IMR-90 (cell line): ENCODE measurements around the gene AKIP1. TPM values are rescaled to one million over a fixed set of nuclear protein-coding genes. Genes with fewer than 3 reads are reported as not detected.

Experiments
- ATAC-seq: fragments of 200-7000 bp; cut with Tn5 transposase; 2 replicates; pipeline ENCODE4 v1.9.1; 2020; ENCODE audit warnings: low read depth, mild to moderate bottlenecking, moderate library complexity
- BruUV-seq: library from RNA; stranded (reverse); fragments of 400-500 nt; replicated peaks from 2 replicates; lab custom pipeline; 2021; lab: Mats Ljungman, UMichigan
- CTCF ChIA-PET: fragments of 300-600 bp; formaldehyde crosslinking; extraction: SDS; loops from one replicate; lab custom pipeline; 2021; ENCODE audit warnings: antibody characterized with exemption; lab: Yijun Ruan, JAX
- POLR2A ChIA-PET: fragments of 300-600 bp; sonication (Branson Sonifier 250); formaldehyde crosslinking; loops from one replicate; lab custom pipeline; 2022; ENCODE audit warnings: antibody characterized with exemption; ENCODE audit not compliant: unreplicated experiment; lab: Charles Lee
- DNase-seq: peaks from one replicate; pipeline ENCODE4 v3.0.0; 2013
- H2AFZ ChIP-seq: replicated peaks from 2 replicates; pipeline ENCODE3; 2013; ENCODE audit warnings: low read length, mild to moderate bottlenecking; ENCODE audit not compliant: poor library complexity
- H2AK5ac ChIP-seq: 2 replicates; pipeline ENCODE4 v1.6.1; 2013; ENCODE audit warnings: low read depth, low read length, inconsistent platforms
- H2AK9ac ChIP-seq: replicated peaks from 2 replicates; pipeline ENCODE3; 2013; ENCODE audit warnings: mild to moderate bottlenecking, low read depth, low read length, moderate library complexity; ENCODE audit not compliant: poor library complexity
- H2BK120ac ChIP-seq: 2 replicates; pipeline ENCODE4 v1.6.1; 2013; ENCODE audit warnings: low read depth, low read length, inconsistent platforms
- H2BK15ac ChIP-seq: 3 replicates; pipeline ENCODE4 v1.6.1; 2013; ENCODE audit warnings: low read depth, low read length, inconsistent platforms
- H2BK20ac ChIP-seq: 2 replicates; pipeline ENCODE4 v1.6.1; 2013; ENCODE audit warnings: low read depth, mild to moderate bottlenecking, inconsistent platforms, low read length, moderate library complexity
- H2BK5ac ChIP-seq: 2 replicates; pipeline ENCODE4 v1.6.1; 2013; ENCODE audit warnings: mild to moderate bottlenecking, low read depth, low read length, inconsistent platforms; ENCODE audit not compliant: poor library complexity, severe bottlenecking
- H3K14ac ChIP-seq: replicated peaks from 2 replicates; pipeline ENCODE4 v1.6.1; 2013; ENCODE audit warnings: low read depth, low read length, inconsistent platforms
- H3K18ac ChIP-seq: 2 replicates; pipeline ENCODE4 v1.6.1; 2013; ENCODE audit warnings: low read depth, low read length, control low read depth
- H3K23ac ChIP-seq: 2 replicates; pipeline ENCODE4 v1.6.1; 2013; ENCODE audit warnings: low read depth, low read length, inconsistent platforms
- H3K27ac ChIP-seq: 2 replicates; pipeline ENCODE4 v1.5.1; 2013; ENCODE audit warnings: mild to moderate bottlenecking, control low read depth, low read length; ENCODE audit not compliant: insufficient read depth
- H3K27me3 ChIP-seq: 2 replicates; pipeline ENCODE4 v1.6.1; 2013; ENCODE audit warnings: low read length; ENCODE audit not compliant: control insufficient read depth, insufficient read depth
- H3K36me3 ChIP-seq: 2 replicates; pipeline ENCODE4 v1.6.1; 2013; ENCODE audit warnings: low read length, mixed read lengths; ENCODE audit not compliant: control insufficient read depth, insufficient read depth
- H3K4ac ChIP-seq: 2 replicates; pipeline ENCODE4 v1.6.1; 2013; ENCODE audit warnings: low read depth, low read length, inconsistent platforms
- H3K4me1 ChIP-seq: 2 replicates; pipeline ENCODE4 v1.6.1; 2013; ENCODE audit warnings: low read length, mixed read lengths; ENCODE audit not compliant: control insufficient read depth, insufficient read depth
- H3K4me2 ChIP-seq: 2 replicates; pipeline ENCODE4 v1.6.1; 2013; ENCODE audit warnings: low read depth, mild to moderate bottlenecking, control low read depth, low read length, moderate library complexity
- H3K4me3 ChIP-seq: 2 replicates; pipeline ENCODE4 v1.5.1; 2013; ENCODE audit warnings: low read depth, mild to moderate bottlenecking, control low read depth, low read length, moderate library complexity; ENCODE audit not compliant: insufficient read depth
- H3K56ac ChIP-seq: 2 replicates; pipeline ENCODE4 v1.6.1; 2013; ENCODE audit warnings: low read length, inconsistent platforms; ENCODE audit not compliant: insufficient read depth; ENCODE audit errors: extremely low read depth
- H3K79me1 ChIP-seq, 2 experiments: 2 replicates each; pipeline ENCODE4 v1.6.1; 2013; ENCODE audit warnings: low read length in 2 of 2, inconsistent platforms in 1 of 2, low read depth in 1 of 2
- H3K9ac ChIP-seq: 2 replicates; pipeline ENCODE4 v1.6.1; 2013; ENCODE audit warnings: low read depth, low read length, control low read depth
- H3K9me1 ChIP-seq: 2 replicates; pipeline ENCODE4 v1.6.1; 2013; ENCODE audit warnings: low read length, inconsistent platforms; ENCODE audit not compliant: insufficient read depth
- H3K9me3 ChIP-seq: 2 replicates; pipeline ENCODE4 v1.6.1; 2013; ENCODE audit warnings: low read length; ENCODE audit not compliant: control insufficient read depth, insufficient read depth
- H4K20me1 ChIP-seq: 2 replicates; pipeline ENCODE4 v1.6.1; 2013; ENCODE audit warnings: low read length, inconsistent platforms; ENCODE audit not compliant: insufficient read depth
- H4K5ac ChIP-seq: 2 replicates; pipeline ENCODE4 v1.6.1; 2013; ENCODE audit warnings: mild to moderate bottlenecking, low read depth, low read length, control low read depth
- H4K8ac ChIP-seq, 2 experiments: 2 replicates each; pipeline ENCODE4 v1.6.1; 2013; ENCODE audit warnings: low read depth in 2 of 2, low read length in 2 of 2, control low read depth in 1 of 2, inconsistent platforms in 1 of 2
- H4K91ac ChIP-seq: 2 replicates; pipeline ENCODE4 v1.6.1; 2013; ENCODE audit warnings: low read depth, low read length, inconsistent platforms; ENCODE audit not compliant: insufficient read depth
- BHLHE40 ChIP-seq: fragments of 150-350 bp; IDR thresholded peaks from 2 replicates; pipeline ENCODE4 v1.6.1; 2016; ENCODE audit warnings: mild to moderate bottlenecking, low read depth, low read length
- CEBPB ChIP-seq: IDR thresholded peaks from 2 replicates; pipeline ENCODE4 v1.6.1; 2012; ENCODE audit warnings: low read depth, low read length, improper control_type of control experiment
- CHD1 ChIP-seq: IDR thresholded peaks from 2 replicates; pipeline ENCODE4 v1.6.1; 2012; ENCODE audit warnings: low read depth, low read length, improper control_type of control experiment
- FOS ChIP-seq: fragments of 150-350 bp; IDR thresholded peaks from 2 replicates; pipeline ENCODE4 v1.6.1; 2016; ENCODE audit warnings: low read depth, low read length
- MAFK ChIP-seq: IDR thresholded peaks from 2 replicates; pipeline ENCODE4 v1.6.1; 2012; ENCODE audit warnings: low read depth, low read length, improper control_type of control experiment
- MAZ ChIP-seq: IDR thresholded peaks from 2 replicates; pipeline ENCODE4 v1.6.1; 2012; ENCODE audit warnings: low read depth, mild to moderate bottlenecking, low read length, improper control_type of control experiment, moderate library complexity, borderline replicate concordance
- NFE2L2 ChIP-seq: fragments of 150-350 bp; IDR thresholded peaks from 2 replicates; pipeline ENCODE4 v1.6.1; 2016; ENCODE audit warnings: low read depth, mild to moderate bottlenecking, low read length
- POLR2A ChIP-seq: IDR thresholded peaks from 2 replicates; pipeline ENCODE4 v1.6.1; 2012; ENCODE audit warnings: mild to moderate bottlenecking, low read depth, low read length
- RCOR1 ChIP-seq: IDR thresholded peaks from 2 replicates; pipeline ENCODE4 v1.6.1; 2012; ENCODE audit warnings: mild to moderate bottlenecking, low read length, improper control_type of control experiment; ENCODE audit not compliant: insufficient replicate concordance
- RFX5 ChIP-seq: IDR thresholded peaks from 2 replicates; pipeline ENCODE4 v1.8.0; 2012; ENCODE audit warnings: low read depth, mild to moderate bottlenecking, low read length, moderate library complexity
- SMC3 ChIP-seq: fragments of 150-350 bp; IDR thresholded peaks from 2 replicates; pipeline ENCODE4 v1.6.1; 2016; ENCODE audit warnings: low read depth, mild to moderate bottlenecking, antibody characterized with exemption, low read length, moderate library complexity
- WGBS, 2 experiments: methylation state at CpG; one replicate each; pipeline versions ENCODE4 v1.1.5 to v1.1.7; 2013; ENCODE audit warnings: missing lambda C conversion rate in 2 of 2; ENCODE audit not compliant: insufficient read length in 1 of 2; ENCODE audit errors: extremely low coverage in 2 of 2; 5-methylcytosine and 5-hydroxymethylcytosine counted together
- dilution Hi-C: fragments of 300-500 bp; cut with HindIII; formaldehyde crosslinking; loops from one replicate; pipeline ENCODE4 v1.14.3; 2018; ENCODE audit warnings: low sequenced_read_pairs; ENCODE audit not compliant: unreplicated experiment
- in situ Hi-C: fragments of 300-500 bp; cut with MboI; formaldehyde crosslinking; loops from 3 replicates; pipeline ENCODE4 v1.14.3; 2019; ENCODE audit warnings: low sequenced_read_pairs, inconsistent platforms, mixed read lengths
- intact Hi-C: fragments of 100-400 bp; cut with micrococcal nuclease; formaldehyde crosslinking; loops from 2 replicates; pipeline ENCODE4 v1.10.0; 2022
- polyA plus RNA-seq, 3 experiments: library from polyadenylated mRNA; depleted of rRNA; stranded (reverse); fragments of >200 nt; gene quantifications; 2 replicates each; pipeline ENCODE4 v1.2.3, GENCODE V29; 2012; ENCODE audit warnings: low replicate concordance in 1 of 3
- total RNA-seq: library from RNA; depleted of rRNA; stranded (reverse); fragments of >200 nt; gene quantifications from 2 replicates; pipeline ENCODE4 v1.2.3, GENCODE V29; 2012
- TF ChIP-seq, protein P1 (sequence below): fragments of 150-350 bp; IDR thresholded peaks from 2 replicates; pipeline ENCODE4 v1.6.1; 2016; ENCODE audit warnings: low read depth, mild to moderate bottlenecking, low read length, moderate library complexity, borderline replicate concordance
- TF ChIP-seq, protein P2 (sequence below): fragments of 150-350 bp; IDR thresholded peaks from 2 replicates; pipeline ENCODE4 v1.6.1; 2017; ENCODE audit warnings: mild to moderate bottlenecking, antibody characterized with exemption, low read length, low read depth
- TF ChIP-seq, protein P3 (sequence below): conservative IDR thresholded peaks from 2 replicates; pipeline ENCODE4 v1.5.1; 2012; ENCODE audit warnings: mild to moderate bottlenecking, low read depth, low read length, improper control_type of control experiment

AKIP1 gene
- total and polyA plus RNA-seq, 2 of the 4 experiments (the other 2 are of a cell fraction), result 33.9 to 36.0 TPM

DNA sequence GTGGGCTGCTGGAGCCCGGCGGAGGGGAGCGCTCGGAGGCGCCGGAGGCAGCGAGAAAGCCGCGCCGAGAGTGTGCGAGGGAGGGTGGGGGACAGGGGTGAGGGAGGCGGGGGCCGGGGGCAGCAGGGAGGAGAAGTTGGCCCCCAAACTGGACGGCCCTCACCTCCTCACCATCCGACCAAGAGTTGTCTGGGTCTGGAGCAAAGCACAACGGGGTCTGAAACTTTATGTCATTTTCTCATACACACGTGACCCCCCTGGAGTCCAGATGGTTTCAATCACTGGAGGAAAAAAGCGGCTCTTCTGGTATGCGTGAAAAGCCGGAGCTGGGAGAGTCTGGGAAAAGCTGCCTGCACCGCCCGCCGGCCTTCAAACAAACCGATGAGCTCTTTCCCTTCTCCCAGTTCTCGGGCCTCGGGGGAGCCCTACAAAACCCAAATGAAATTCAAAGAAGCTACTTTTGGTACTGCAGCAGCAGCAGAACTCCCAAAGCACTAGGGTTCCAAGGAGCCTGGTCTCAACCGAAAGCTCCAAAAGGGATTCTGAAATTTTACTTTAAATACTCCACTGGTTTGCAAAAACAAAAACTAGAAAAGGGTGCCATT is 39.7 kb upstream of the AKIP1 start:
- Histone ChIP-seq H3K4ac (peak overlapping the region; percentile 70), H2BK20ac (peak overlapping the region; percentile 54; the same call in 1 of the 2 replicates), H3K9me3 (no peaks in the 10 kb centered on the region), H4K5ac (0 out of 2 replicates have a peak overlapping the region, but pooled peaks have one; percentile 65), H3K36me3 (no peaks in the 10 kb centered on the region), H3K4me2 (peak overlapping the region; percentile 84), H2BK15ac (peak overlapping the region; percentile 60; the same call in 1 of the 3 replicates), H3K9me1 (peaks cover 8% of the 10 kb centered on the region), H3K4me3 (peak overlapping the region; percentile 51), H3K27ac (peak overlapping the region; percentile 92), H2BK5ac (peak overlapping the region; percentile 77), H3K14ac (peak overlapping the region; percentile 93; the same call in 1 of the 2 replicates), H3K18ac (peak overlapping the region; percentile 77), H3K23ac (peak overlapping the region; percentile 80; the same call in 1 of the 2 replicates), H2AK5ac (no peak overlapping the region), H2AFZ (peak overlapping the region; percentile 86), H3K4me1 (peaks cover 12% of the 10 kb centered on the region), H4K91ac (peak overlapping the region; percentile 81), H3K79me1 (peaks cover 10 to 44% of the 10 kb centered on the region in 2 experiments; a peak in 3 of 4 replicates), H4K20me1 (peaks cover 19% of the 10 kb centered on the region; the same call in 1 of the 2 replicates), H2AK9ac (peak overlapping the region; percentile 71), H2BK120ac (peak overlapping the region; percentile 92), H4K8ac (peak overlapping the region; percentile 69 to 75), H3K27me3 (no peaks in the 10 kb centered on the region), H3K56ac (peak overlapping the region; percentile 95), H3K9ac (peak overlapping the region; percentile 76)
- CTCF ChIA-PET, result interaction anchor here (0.6 to 1.8 kb wide), 3 partner anchors 25 to 58 kb away, joined by 3 to 5 read pairs (median 3); no protein-coding TSS in a partner anchor
- in situ Hi-C loops, result no loop called here
- POLR2A ChIA-PET, result interaction anchor here (0.5 to 1.7 kb wide), 7 partner anchors 16 to 589 kb away, joined by 3 to 6 read pairs (median 3); a partner anchor contains a TSS
- no TSS peak for BruUV-seq
- intact Hi-C loops, result loop anchor here (1.0 to 5.0 kb wide), 5 partner anchors 36 to 182 kb away; partner anchors contain the start of gene TMEM9B
- dilution Hi-C loops, result no loop called here
- WGBS, 2 experiments, result no CpG with 5 or more reads among the region's 27 CpGs
- peak; percentile 94 for DNase-seq
- peak; percentile 58 for ATAC-seq
- no peak for TF ChIP-seq RCOR1
- TF ChIP-seq FOS, result no peak
- TF ChIP-seq CHD1, result no peak
- TF ChIP-seq, protein P1, sequence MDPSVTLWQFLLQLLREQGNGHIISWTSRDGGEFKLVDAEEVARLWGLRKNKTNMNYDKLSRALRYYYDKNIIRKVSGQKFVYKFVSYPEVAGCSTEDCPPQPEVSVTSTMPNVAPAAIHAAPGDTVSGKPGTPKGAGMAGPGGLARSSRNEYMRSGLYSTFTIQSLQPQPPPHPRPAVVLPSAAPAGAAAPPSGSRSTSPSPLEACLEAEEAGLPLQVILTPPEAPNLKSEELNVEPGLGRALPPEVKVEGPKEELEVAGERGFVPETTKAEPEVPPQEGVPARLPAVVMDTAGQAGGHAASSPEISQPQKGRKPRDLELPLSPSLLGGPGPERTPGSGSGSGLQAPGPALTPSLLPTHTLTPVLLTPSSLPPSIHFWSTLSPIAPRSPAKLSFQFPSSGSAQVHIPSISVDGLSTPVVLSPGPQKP, result no peak
- TF ChIP-seq POLR2A, result peak; percentile 66; the same call in 1 of the 2 replicates
- TF ChIP-seq, protein P2, sequence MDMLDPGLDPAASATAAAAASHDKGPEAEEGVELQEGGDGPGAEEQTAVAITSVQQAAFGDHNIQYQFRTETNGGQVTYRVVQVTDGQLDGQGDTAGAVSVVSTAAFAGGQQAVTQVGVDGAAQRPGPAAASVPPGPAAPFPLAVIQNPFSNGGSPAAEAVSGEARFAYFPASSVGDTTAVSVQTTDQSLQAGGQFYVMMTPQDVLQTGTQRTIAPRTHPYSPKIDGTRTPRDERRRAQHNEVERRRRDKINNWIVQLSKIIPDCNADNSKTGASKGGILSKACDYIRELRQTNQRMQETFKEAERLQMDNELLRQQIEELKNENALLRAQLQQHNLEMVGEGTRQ, result peak; percentile 93
- no peak for TF ChIP-seq NFE2L2
- TF ChIP-seq MAZ, result no peak; the same call in 1 of the 2 replicates
- no peak for TF ChIP-seq CEBPB
- TF ChIP-seq, protein P3, sequence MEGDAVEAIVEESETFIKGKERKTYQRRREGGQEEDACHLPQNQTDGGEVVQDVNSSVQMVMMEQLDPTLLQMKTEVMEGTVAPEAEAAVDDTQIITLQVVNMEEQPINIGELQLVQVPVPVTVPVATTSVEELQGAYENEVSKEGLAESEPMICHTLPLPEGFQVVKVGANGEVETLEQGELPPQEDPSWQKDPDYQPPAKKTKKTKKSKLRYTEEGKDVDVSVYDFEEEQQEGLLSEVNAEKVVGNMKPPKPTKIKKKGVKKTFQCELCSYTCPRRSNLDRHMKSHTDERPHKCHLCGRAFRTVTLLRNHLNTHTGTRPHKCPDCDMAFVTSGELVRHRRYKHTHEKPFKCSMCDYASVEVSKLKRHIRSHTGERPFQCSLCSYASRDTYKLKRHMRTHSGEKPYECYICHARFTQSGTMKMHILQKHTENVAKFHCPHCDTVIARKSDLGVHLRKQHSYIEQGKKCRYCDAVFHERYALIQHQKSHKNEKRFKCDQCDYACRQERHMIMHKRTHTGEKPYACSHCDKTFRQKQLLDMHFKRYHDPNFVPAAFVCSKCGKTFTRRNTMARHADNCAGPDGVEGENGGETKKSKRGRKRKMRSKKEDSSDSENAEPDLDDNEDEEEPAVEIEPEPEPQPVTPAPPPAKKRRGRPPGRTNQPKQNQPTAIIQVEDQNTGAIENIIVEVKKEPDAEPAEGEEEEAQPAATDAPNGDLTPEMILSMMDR, result no peak
- no peak for TF ChIP-seq MAFK
- peak; percentile 79 for TF ChIP-seq BHLHE40
- TF ChIP-seq SMC3, result peak; percentile 22; the same call in 1 of the 2 replicates
- TF ChIP-seq RFX5, result no peak
